Naive thymus-derived CD4-positive, alpha-beta T cell (primary cell): ENCODE measurements around the gene NHP2. TPM values are rescaled to one million over a fixed set of nuclear protein-coding genes. Genes with fewer than 3 reads are reported as not detected.

Source experiments
- ATAC-seq: fragments of 150-1000 bp; cut with Tn5 transposase; 2 replicates; pipeline ENCODE4 v1.10.0; 2021; ENCODE audit warnings: mild to moderate bottlenecking, moderate library complexity
- CTCF ChIA-PET: fragments of 350-600 bp; sonication (Branson Sonifier 250); formaldehyde crosslinking; loops from one replicate; lab custom pipeline; 2021; ENCODE audit warnings: antibody characterized with exemption; lab: Charles Lee
- POLR2A ChIA-PET: fragments of 350-600 bp; sonication (Branson Sonifier 250); formaldehyde crosslinking; loops from one replicate; lab custom pipeline; 2021; ENCODE audit warnings: antibody characterized with exemption, inconsistent platforms; lab: Charles Lee
- DNase-seq, 9 donors: peaks; one replicate each; pipeline versions ENCODE4 v3.0.0 to v3.0.0-alpha.2; 2020 to 2022; ENCODE audit warnings: mixed read lengths in 1 of 9
- H3K27ac ChIP-seq: one replicate; pipeline ENCODE4 v1.7.0; 2013; ENCODE audit warnings: mild to moderate bottlenecking, low read depth, low read length, moderate library complexity
- H3K27me3 ChIP-seq, 2 donors: one replicate each; pipeline ENCODE4 v1.7.0; 2013; ENCODE audit warnings: low read length in 2 of 2, mild to moderate bottlenecking in 2 of 2, moderate library complexity in 2 of 2; ENCODE audit not compliant: control insufficient read depth in 2 of 2, insufficient read depth in 2 of 2
- H3K36me3 ChIP-seq, 3 experiments: 1 replicate in 2 of 3; 2 replicates in 1 of 3; pipeline ENCODE4 v1.7.0; 2013; ENCODE audit warnings: low read length in 3 of 3, mild to moderate bottlenecking in 3 of 3, moderate library complexity in 1 of 3; ENCODE audit not compliant: insufficient read depth in 3 of 3, control insufficient read depth in 2 of 3
- H3K4me1 ChIP-seq, 2 donors: one replicate each; pipeline ENCODE4 v1.7.0; 2013; ENCODE audit warnings: low read length in 2 of 2, mild to moderate bottlenecking in 2 of 2, moderate library complexity in 1 of 2; ENCODE audit not compliant: control insufficient read depth in 2 of 2, insufficient read depth in 2 of 2
- H3K4me3 ChIP-seq: 2 replicates; pipeline ENCODE4 v1.7.0; 2013; ENCODE audit warnings: mild to moderate bottlenecking, low read length
- H3K9me3 ChIP-seq, 3 experiments: 1 replicate in 2 of 3; 2 replicates in 1 of 3; pipeline ENCODE4 v1.7.0; 2013; ENCODE audit warnings: low read length in 3 of 3; ENCODE audit not compliant: control insufficient read depth in 2 of 3
- H3K27ac Mint-ChIP-seq, 9 donors: one replicate each; pipeline ENCODE4 v1.8.0; 2020 to 2022; ENCODE audit warnings: mixed read lengths in 9 of 9, mild to moderate bottlenecking in 8 of 9, moderate library complexity in 5 of 9, inconsistent platforms in 2 of 9
- H3K27me3 Mint-ChIP-seq, 5 donors: one replicate each; pipeline ENCODE4 v1.8.0; 2021 to 2022; ENCODE audit warnings: mixed read lengths in 5 of 5, mild to moderate bottlenecking in 1 of 5
- H3K36me3 Mint-ChIP-seq, 5 donors: one replicate each; pipeline ENCODE4 v1.8.0; 2020 to 2022; ENCODE audit warnings: mixed read lengths in 5 of 5, mild to moderate bottlenecking in 3 of 5, inconsistent platforms in 1 of 5
- H3K4me1 Mint-ChIP-seq, 7 donors: one replicate each; pipeline ENCODE4 v1.8.0; 2020 to 2022; ENCODE audit warnings: mixed read lengths in 7 of 7, mild to moderate bottlenecking in 3 of 7, inconsistent platforms in 1 of 7
- H3K4me3 Mint-ChIP-seq, 10 donors: one replicate each; pipeline ENCODE4 v1.8.0; 2020 to 2022; ENCODE audit warnings: mild to moderate bottlenecking in 10 of 10, mixed read lengths in 10 of 10, moderate library complexity in 6 of 10, inconsistent platforms in 2 of 10
- H3K9me3 Mint-ChIP-seq, 11 donors: one replicate each; pipeline ENCODE4 v1.8.0; 2020 to 2022; ENCODE audit warnings: mixed read lengths in 11 of 11, mild to moderate bottlenecking in 4 of 11, inconsistent platforms in 1 of 11, moderate library complexity in 1 of 11
- intact Hi-C, 2 donors: fragments of 100-400 bp; cut with micrococcal nuclease; formaldehyde crosslinking; loops; one replicate each; pipeline ENCODE4 v1.15.1; 2023
- polyA plus RNA-seq, 2 donors: library from polyadenylated mRNA; unstranded; fragments of 300-500 nt; fragmentation: Illumina TruSeq; gene quantifications; one replicate each; pipeline ENCODE4 v1.2.3, GENCODE V29; 2021
- total RNA-seq, 6 experiments: library from RNA in 5 of 6; stranded (reverse) in 5 of 6; gene quantifications; 1 replicate in 5 of 6; 2 replicates in 1 of 6; pipeline ENCODE4 v1.2.3 and lab custom pipeline; 2021 to 2026

NHP2 gene
- 100 to 1,000 TPM in 1 of 5 experiments, 10 to 100 TPM in 4; 50.5 to 149 (median 70.5) TPM for total RNA-seq
- 100 to 1,000 TPM; 226 to 231 TPM for polyA plus RNA-seq
- total RNA-seq (lab: John Stamatoyannopoulos, UW) = 19.5 reads per million, percentile 50 among the genes with 10 or more reads in this experiment

DNA sequence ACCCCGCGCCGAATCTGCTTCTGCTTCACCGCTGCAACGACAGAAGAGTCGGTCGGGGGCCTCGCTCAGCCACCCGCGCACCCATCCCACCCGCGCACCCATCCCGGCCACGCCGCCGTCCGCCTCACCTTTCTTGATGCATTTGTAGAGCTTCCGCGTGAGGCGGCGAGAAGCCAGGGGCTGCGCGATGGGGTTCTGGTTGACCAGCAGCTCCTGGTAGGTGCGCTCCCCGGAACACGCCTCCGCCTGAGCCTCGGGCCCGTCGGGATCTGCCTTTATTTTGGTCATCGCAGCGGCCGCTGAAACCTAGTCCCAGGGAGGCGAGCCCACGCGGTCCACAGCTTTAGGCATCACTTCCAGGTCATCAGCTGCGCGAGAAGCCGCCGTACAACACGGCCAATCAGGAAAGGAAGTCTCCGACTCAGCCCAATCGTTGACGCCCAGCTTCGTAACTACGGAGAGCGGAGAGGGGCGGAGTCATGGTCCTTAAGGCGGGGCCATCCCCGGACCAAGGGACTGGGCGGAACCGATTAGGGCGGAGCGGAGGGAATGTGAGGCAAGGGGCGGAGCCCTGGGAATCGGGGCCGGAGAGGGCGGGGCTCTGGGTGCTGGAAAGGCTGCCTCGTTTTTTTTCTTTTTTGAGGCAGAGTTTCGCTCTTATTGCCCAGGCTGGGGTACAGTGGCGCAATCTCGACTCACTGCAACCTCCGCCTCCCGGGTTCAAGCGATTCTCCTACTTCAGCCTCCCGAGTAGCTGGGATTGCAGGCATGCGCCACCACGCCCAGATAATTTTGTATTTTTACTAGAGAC lies at the start of gene NHP2:
TSS of gene NHP2 (minus strand) at position 356 of the 811 bp plus-strand sequence. CDS start at position 288, 68 bp downstream.
- H3K27me3 ChIP-seq = no peaks in the 10 kb centered on the region
- Mint-ChIP-seq H3K9me3 (no peaks in the 10 kb centered on the region), H3K4me3 (peak within 1 kb of the TSS; percentile 88 to 98 (median 96)), H3K27me3 (peaks cover 0 to 1% (median 0%) of the 10 kb centered on the region in 5 donors), H3K36me3 (peaks cover 0 to 12% (median 5%) of the 10 kb centered on the region in 5 donors), H3K27ac (peak within 1 kb of the TSS; percentile 55 to 96 (median 88)), H3K4me1 (peaks cover 13 to 45% (median 38%) of the 10 kb centered on the region in 7 donors)
- H3K4me1 ChIP-seq = peaks cover 11 to 18% of the 10 kb centered on the region in 2 donors
- POLR2A ChIA-PET = interaction anchor here (0.5 to 1.9 kb wide), 7 partner anchors 18 to 1735 kb away, joined by 3 to 11 read pairs (median 3); partner anchors contain the start of gene RMND5B
- peak; percentile 89 to 98 (median 96) for DNase-seq
- peak within 1 kb of the TSS; percentile 72 for H3K27ac ChIP-seq
- intact Hi-C loops = loop anchor here (1.0 to 10.0 kb wide), 15 partner anchors 11 to 1644 kb away; partner anchors contain the start of genes HNRNPAB (in 2 of the 2), N4BP3 (in 2 of the 2), B4GALT7 (in 1 of the 2) and FAM193B (in 1 of the 2)
- CTCF ChIA-PET = interaction anchor here (0.6 to 3.6 kb wide), 3 partner anchors 13 to 78 kb away, joined by 4 to 18 read pairs (median 9); no protein-coding TSS in a partner anchor
- ATAC-seq = peak; percentile 100
- H3K4me3 ChIP-seq = peak within 1 kb of the TSS; percentile 85
- peaks cover 0 to 27% (median 3%) of the 10 kb centered on the region in 3 experiments for H3K36me3 ChIP-seq
- no peaks in the 10 kb centered on the region for H3K9me3 ChIP-seq

DNA sequence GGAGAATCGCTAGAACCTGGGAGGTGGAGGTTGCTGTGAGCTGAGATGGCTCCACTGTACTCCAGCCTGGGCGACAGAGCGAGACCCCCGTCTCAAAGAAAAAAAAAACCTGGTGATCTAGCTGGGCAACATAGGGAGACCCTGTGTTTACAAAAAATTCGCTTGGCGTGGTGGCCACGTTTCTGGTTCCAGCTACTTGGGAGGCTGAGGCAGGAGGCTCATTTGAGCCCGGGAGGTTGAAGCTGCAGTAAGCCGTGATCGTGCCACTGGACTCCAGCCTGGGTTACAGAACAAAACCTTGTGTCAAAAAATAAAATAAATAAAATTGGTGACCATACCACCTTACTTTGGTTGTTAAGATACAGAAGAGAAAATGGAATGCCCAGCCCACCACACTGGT lies 48.9 kb upstream of the NHP2 start:
- no peaks in the 10 kb centered on the region for H3K27me3 ChIP-seq
- POLR2A ChIA-PET = interaction anchor here (1.1 kb wide), 1 partner anchor 9 kb away, joined by 3 read pairs; no protein-coding TSS in a partner anchor
- peaks cover under 1 to 13% (median 9%) of the 10 kb centered on the region in 3 experiments for H3K36me3 ChIP-seq
- intact Hi-C loops = loop anchor here (5.0 to 10.0 kb wide), 5 partner anchors 70 to 1838 kb away; partner anchors contain the start of genes RUFY1 (in 2 of the 2), ARL10 (in 1 of the 2), KIAA1191 (in 1 of the 2) and RMND5B (in 1 of the 2)
- H3K36me3 Mint-ChIP-seq = peaks cover 3 to 22% (median 14%) of the 10 kb centered on the region in 5 donors
- CTCF ChIA-PET = interaction anchor here (0.7 kb wide), 1 partner anchor 33 kb away, joined by 4 read pairs; no protein-coding TSS in a partner anchor
- peaks cover 11 to 21% of the 10 kb centered on the region in 2 donors for H3K4me1 ChIP-seq
- H3K27ac Mint-ChIP-seq = peak overlapping the region in 2 of 9 donors; percentile 31 to 65
- H3K27me3 Mint-ChIP-seq = peaks cover 0 to 2% (median 0%) of the 10 kb centered on the region in 5 donors
- peaks cover 13 to 26% (median 21%) of the 10 kb centered on the region in 7 donors for H3K4me1 Mint-ChIP-seq
- H3K4me3 Mint-ChIP-seq = peak overlapping the region in 9 of 10 donors; percentile 41 to 96 (median 56)
- H3K9me3 ChIP-seq = no peaks in the 10 kb centered on the region
- H3K9me3 Mint-ChIP-seq = peaks cover 0 to 5% (median 0%) of the 10 kb centered on the region in 11 donors
- no peak overlapping the region for H3K4me3 ChIP-seq
- DNase-seq = no peak
- H3K27ac ChIP-seq = no peak overlapping the region
- ATAC-seq = no peak

DNA sequence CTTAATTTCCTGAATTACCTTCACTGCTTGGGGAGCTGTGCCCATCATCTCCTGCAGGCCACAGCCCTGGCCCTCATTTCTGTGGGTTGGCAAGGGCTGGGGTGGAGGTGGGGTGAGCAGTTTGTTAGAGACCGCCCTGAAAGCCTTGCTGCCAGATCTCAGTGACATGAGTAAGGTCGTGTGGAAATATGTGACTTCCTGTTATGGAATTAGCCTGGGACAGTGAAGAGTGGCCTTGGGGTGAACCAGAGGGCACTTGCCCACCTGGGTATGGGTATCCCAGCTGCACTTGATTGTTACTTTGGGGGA lies 48.2 kb upstream of the NHP2 start:
- ChIA-PET POLR2A (interaction anchor here (1.1 kb wide), 1 partner anchor 9 kb away, joined by 3 read pairs; no protein-coding TSS in a partner anchor), CTCF (no interaction called here)
- Mint-ChIP-seq H3K4me1 (peaks cover 11 to 19% (median 14%) of the 10 kb centered on the region in 7 donors), H3K4me3 (peak overlapping the region in 7 of 10 donors; percentile 7 to 49 (median 41)), H3K9me3 (peaks cover 0 to 5% (median 0%) of the 10 kb centered on the region in 11 donors), H3K27ac (peak overlapping the region in 2 of 9 donors; percentile 12 to 31), H3K36me3 (peaks cover 3 to 17% (median 10%) of the 10 kb centered on the region in 5 donors), H3K27me3 (peaks cover 0 to 2% (median 0%) of the 10 kb centered on the region in 5 donors)
- Histone ChIP-seq H3K27me3 (no peaks in the 10 kb centered on the region), H3K4me3 (no peak overlapping the region), H3K9me3 (no peaks in the 10 kb centered on the region), H3K36me3 (peaks cover 0 to 6% (median 4%) of the 10 kb centered on the region in 3 experiments), H3K27ac (no peak overlapping the region), H3K4me1 (peaks cover 11 to 15% of the 10 kb centered on the region in 2 donors)
- DNase-seq (no peak), ATAC-seq (no peak)
- intact Hi-C loops = loop anchor here (5.0 to 10.0 kb wide), 5 partner anchors 70 to 1837 kb away; partner anchors contain the start of genes RUFY1 (in 2 of the 2), ARL10 (in 1 of the 2), KIAA1191 (in 1 of the 2) and RMND5B (in 1 of the 2)

DNA sequence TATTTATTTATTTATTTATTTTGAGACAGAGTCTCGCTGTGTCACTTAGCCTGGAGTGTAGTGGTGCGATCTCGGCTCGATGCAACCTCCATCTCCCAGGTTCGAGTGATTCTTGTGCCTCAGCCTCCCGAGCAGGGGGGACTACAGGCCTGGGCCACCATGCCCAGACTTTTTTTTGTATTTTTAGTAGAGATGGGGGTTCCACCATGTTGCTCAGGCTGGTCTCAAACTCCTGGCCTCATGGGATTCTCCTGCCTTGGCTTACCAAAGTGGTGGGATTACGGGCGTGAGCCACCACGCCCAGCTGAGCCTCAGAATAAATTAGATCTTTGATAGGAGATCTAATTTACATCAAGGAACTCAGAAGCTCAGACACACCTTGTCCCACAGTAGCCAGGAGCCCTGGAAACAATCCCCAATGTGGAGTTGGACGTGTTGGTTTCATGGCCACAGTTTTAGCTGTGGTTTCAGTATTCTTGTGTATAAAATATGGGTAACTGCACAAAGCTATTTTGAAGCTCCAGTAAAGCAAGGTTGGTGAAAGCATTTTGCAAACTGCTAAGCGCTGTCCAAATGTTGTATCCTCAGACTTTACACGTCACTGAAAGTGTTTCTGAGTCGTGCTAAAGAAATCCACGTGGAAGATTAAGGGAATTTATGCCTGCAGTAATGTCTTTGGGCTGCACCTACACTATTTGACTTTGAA lies 47.7 kb upstream of the NHP2 start:
- H3K27me3 ChIP-seq = no peaks in the 10 kb centered on the region
- H3K4me3 ChIP-seq = no peak overlapping the region
- peaks cover 8 to 10% of the 10 kb centered on the region in 2 donors for H3K4me1 ChIP-seq
- Mint-ChIP-seq H3K4me3 (peak overlapping the region in 3 of 10 donors; percentile 7 to 44 (median 41)), H3K4me1 (peaks cover 6 to 14% (median 9%) of the 10 kb centered on the region in 7 donors), H3K27ac (no peak overlapping the region), H3K9me3 (peaks cover 0 to 5% (median 0%) of the 10 kb centered on the region in 11 donors), H3K27me3 (peaks cover 0 to 4% (median 0%) of the 10 kb centered on the region in 5 donors), H3K36me3 (peaks cover 3 to 14% (median 6%) of the 10 kb centered on the region in 5 donors)
- peaks cover 0 to 4% (median 0%) of the 10 kb centered on the region in 3 experiments for H3K36me3 ChIP-seq
- ATAC-seq = no peak
- intact Hi-C loops = loop anchor here (5.0 to 10.0 kb wide), 5 partner anchors 69 to 1837 kb away; partner anchors contain the start of genes RUFY1 (in 2 of the 2), ARL10 (in 1 of the 2), KIAA1191 (in 1 of the 2) and RMND5B (in 1 of the 2)
- no peak overlapping the region for H3K27ac ChIP-seq
- CTCF ChIA-PET = no interaction called here
- no peaks in the 10 kb centered on the region for H3K9me3 ChIP-seq
- no peak for DNase-seq
- POLR2A ChIA-PET = interaction anchor here (1.1 kb wide), 1 partner anchor 8 kb away, joined by 3 read pairs; no protein-coding TSS in a partner anchor

DNA sequence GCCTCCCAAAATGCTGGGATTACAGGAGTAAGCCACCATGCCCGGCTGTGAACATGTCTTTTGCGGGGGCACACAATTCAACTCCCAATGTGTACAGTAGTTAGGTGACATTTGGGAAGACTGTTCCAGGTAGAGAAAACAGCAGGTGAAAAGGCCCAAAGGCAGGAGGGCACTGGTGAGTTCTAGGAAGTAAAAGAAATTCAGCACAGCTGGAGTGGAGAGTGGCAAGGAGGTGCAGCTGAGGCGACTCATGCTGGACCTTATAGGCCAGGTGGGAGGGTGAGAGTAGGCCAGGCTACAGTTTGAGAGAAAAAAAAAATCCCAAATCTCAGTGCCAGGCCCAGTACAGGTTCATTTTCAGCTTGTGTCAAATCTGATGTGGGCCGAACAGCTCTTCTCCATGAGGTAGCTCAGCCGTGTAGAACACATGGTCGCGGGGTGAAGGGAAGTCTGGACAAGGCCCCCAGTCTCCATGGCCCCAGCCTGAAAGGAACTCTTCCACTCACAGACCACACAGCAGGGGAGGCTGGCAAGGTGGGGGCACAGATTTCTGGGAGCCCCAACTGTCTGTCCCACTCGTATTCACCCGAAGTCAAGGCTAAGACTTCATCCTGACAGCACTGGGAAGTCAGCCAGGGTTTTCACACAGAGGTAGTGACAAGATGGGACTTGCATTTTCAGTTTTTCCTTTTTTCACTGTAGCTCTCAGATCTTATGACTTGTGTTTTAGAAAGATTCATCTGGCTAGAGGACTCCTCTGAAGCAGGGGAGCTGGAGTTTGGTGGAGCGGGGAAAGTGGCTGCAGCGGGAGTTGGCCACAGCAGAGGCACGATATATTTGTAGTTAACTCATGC lies 46.1 kb upstream of the NHP2 start:
- ATAC-seq (no peak), DNase-seq (no peak)
- Mint-ChIP-seq H3K36me3 (peaks cover 0 to 4% (median 3%) of the 10 kb centered on the region in 5 donors), H3K4me1 (peaks cover 0 to 6% (median 0%) of the 10 kb centered on the region in 7 donors), H3K9me3 (peaks cover 0 to 5% (median 0%) of the 10 kb centered on the region in 11 donors), H3K27me3 (peaks cover 0 to 11% (median 0%) of the 10 kb centered on the region in 5 donors), H3K27ac (no peak overlapping the region), H3K4me3 (no peak overlapping the region)
- ChIA-PET POLR2A (interaction anchor here (0.6 to 0.8 kb wide), 2 partner anchors 9 to 14 kb away, joined by 3 to 5 read pairs; no protein-coding TSS in a partner anchor), CTCF (no interaction called here)
- Histone ChIP-seq H3K36me3 (peaks cover 0 to 4% (median 0%) of the 10 kb centered on the region in 3 experiments), H3K9me3 (no peaks in the 10 kb centered on the region), H3K27ac (no peak overlapping the region), H3K27me3 (no peaks in the 10 kb centered on the region), H3K4me3 (no peak overlapping the region), H3K4me1 (no peaks in the 10 kb centered on the region)
- intact Hi-C loops = loop anchor here (5.0 to 10.0 kb wide), 5 partner anchors 68 to 1835 kb away; partner anchors contain the start of genes RUFY1 (in 2 of the 2), ARL10 (in 1 of the 2), KIAA1191 (in 1 of the 2) and RMND5B (in 1 of the 2)
